AG04449 (cell line): ENCODE results near the gene GPER1.

Experiments used
- CTCF ChIA-PET: fragments of 350-600 bp; formaldehyde crosslinking; extraction: SDS; loops from one replicate; lab custom pipeline; 2021; ENCODE audit warnings: antibody characterized with exemption; lab: Yijun Ruan, JAX
- POLR2A ChIA-PET: fragments of 400-600, 350-600 bp; formaldehyde crosslinking; extraction: SDS; loops from one replicate; lab custom pipeline; 2020; ENCODE audit warnings: antibody characterized with exemption, inconsistent platforms; lab: Yijun Ruan, JAX
- DNase-seq: peaks from one replicate; pipeline ENCODE4 v3.0.0-alpha.2; 2010; ENCODE audit warnings: low read depth, low spot score
- H3K4me3 ChIP-seq: 2 replicates; pipeline ENCODE4 v1.5.1; 2011; ENCODE audit warnings: low read depth, mild to moderate bottlenecking, control low read depth, low read length
- TF ChIP-seq, protein P1 (sequence below): IDR thresholded peaks from one replicate; pipeline ENCODE4 v1.5.1; 2011; ENCODE audit warnings: mild to moderate bottlenecking, moderate library complexity, low read length, control low read depth, inconsistent platforms; ENCODE audit not compliant: insufficient read depth; ENCODE audit errors: missing control alignments

Gene GPER1

GRCh38 chr7:1057416-1058291 is 30.3 kb upstream of the GPER1 start:
- POLR2A ChIA-PET = no interaction called here
- DNase-seq = no peak
- CTCF ChIA-PET = interaction anchor here (1.3 to 14.2 kb wide), 6 partner anchors 7 to 62 kb away, joined by 3 to 558 read pairs (median 11); partner anchors contain the start of gene GPR146
- no peak overlapping the region for H3K4me3 ChIP-seq
- TF ChIP-seq, protein P1, sequence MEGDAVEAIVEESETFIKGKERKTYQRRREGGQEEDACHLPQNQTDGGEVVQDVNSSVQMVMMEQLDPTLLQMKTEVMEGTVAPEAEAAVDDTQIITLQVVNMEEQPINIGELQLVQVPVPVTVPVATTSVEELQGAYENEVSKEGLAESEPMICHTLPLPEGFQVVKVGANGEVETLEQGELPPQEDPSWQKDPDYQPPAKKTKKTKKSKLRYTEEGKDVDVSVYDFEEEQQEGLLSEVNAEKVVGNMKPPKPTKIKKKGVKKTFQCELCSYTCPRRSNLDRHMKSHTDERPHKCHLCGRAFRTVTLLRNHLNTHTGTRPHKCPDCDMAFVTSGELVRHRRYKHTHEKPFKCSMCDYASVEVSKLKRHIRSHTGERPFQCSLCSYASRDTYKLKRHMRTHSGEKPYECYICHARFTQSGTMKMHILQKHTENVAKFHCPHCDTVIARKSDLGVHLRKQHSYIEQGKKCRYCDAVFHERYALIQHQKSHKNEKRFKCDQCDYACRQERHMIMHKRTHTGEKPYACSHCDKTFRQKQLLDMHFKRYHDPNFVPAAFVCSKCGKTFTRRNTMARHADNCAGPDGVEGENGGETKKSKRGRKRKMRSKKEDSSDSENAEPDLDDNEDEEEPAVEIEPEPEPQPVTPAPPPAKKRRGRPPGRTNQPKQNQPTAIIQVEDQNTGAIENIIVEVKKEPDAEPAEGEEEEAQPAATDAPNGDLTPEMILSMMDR = no peak

GRCh38 chr7:1058311-1058710 is 29.6 kb upstream of the GPER1 start:
- no peak for DNase-seq
- H3K4me3 ChIP-seq = no peak overlapping the region
- TF ChIP-seq, protein P1 = no peak
- POLR2A ChIA-PET = no interaction called here
- CTCF ChIA-PET = interaction anchor here (0.9 to 14.2 kb wide), 6 partner anchors 9 to 63 kb away, joined by 3 to 558 read pairs (median 6); partner anchors contain the start of gene GPR146

GRCh38 chr7:1058821-1059199 is 29.1 kb upstream of the GPER1 start:
- H3K4me3 ChIP-seq = no peak overlapping the region
- TF ChIP-seq, protein P1 = peak; percentile 3
- CTCF ChIA-PET = interaction anchor here (0.9 to 14.2 kb wide), 7 partner anchors 10 to 63 kb away, joined by 3 to 558 read pairs (median 4); partner anchors contain the start of gene GPR146
- no peak for DNase-seq
- POLR2A ChIA-PET = no interaction called here

- ChIA-PET POLR2A (no interaction called here), CTCF (interaction anchor here (0.8 to 14.2 kb wide), 10 partner anchors 9 to 72 kb away, joined by 3 to 558 read pairs (median 4); partner anchors contain the start of gene GPR146)
- DNase-seq = no peak
- TF ChIP-seq, protein P1 = no peak
- no peak overlapping the region for H3K4me3 ChIP-seq
These were observed 28.5 kb upstream of the GPER1 start for GRCh38 chr7:1059200-1060091.

GRCh38 chr7:1060315-1061072 is 27.4 kb upstream of the GPER1 start:
- no peak overlapping the region for H3K4me3 ChIP-seq
- DNase-seq = no peak
- ChIA-PET POLR2A (no interaction called here), CTCF (interaction anchor here (0.7 to 14.2 kb wide), 10 partner anchors 13 to 76 kb away, joined by 3 to 558 read pairs (median 3); partner anchors contain the start of genes GPER1 and GPR146)
- TF ChIP-seq, protein P1 = no peak
